ENCODE data around the gene PTX4. TPM values are rescaled to one million over a fixed set of nuclear protein-coding genes. Genes with fewer than 3 reads are reported as not detected.
"Not testable (repeated sequence)": the region's sequence is repeated elsewhere in the genome, so short reads cannot be mapped to it uniquely, and the experiment has no call there.

PTX4 gene
- polyA plus RNA-seq, 5 donors: 0.15 to 0.18 TPM; not detected in 3

- DNase-seq: no peak
Observed at GRCh38 chr16:1485847-1486496, 2.8 kb downstream of the PTX4 start.

GRCh38 chr16:1481906-1482835, 6.6 kb downstream of the PTX4 start:
- DNase-seq: no peak

- DNase-seq: not testable (repeated sequence)
Observed at GRCh38 chr16:1478937-1479336, 9.8 kb downstream of the PTX4 start.

- DNase-seq: no peak
Observed at GRCh38 chr16:1477033-1477432, 11.7 kb downstream of the PTX4 start.

- no peak for DNase-seq
Observed at GRCh38 chr16:1475552-1476114, 13.1 kb downstream of the PTX4 start.

- DNase-seq: peak; percentile 79 to 82
Observed at GRCh38 chr16:1474796-1475551, 13.8 kb downstream of the PTX4 start, which contains the start of gene CLCN7. CLCN7 (minus strand) TSS chr16:1475028; CDS start chr16:1474974, 54 bp downstream.

GRCh38 chr16:1474082-1474795, 14.5 kb downstream of the PTX4 start:
- no peak for DNase-seq

- no peak for DNase-seq
Observed at GRCh38 chr16:1472974-1473373, 15.8 kb downstream of the PTX4 start.

GRCh38 chr16:1471569-1472194, 17.1 kb downstream of the PTX4 start:
- no peak for DNase-seq

- DNase-seq: no peak
Observed at GRCh38 chr16:1470481-1471251, 18.1 kb downstream of the PTX4 start.

- DNase-seq: no peak
Observed at GRCh38 chr16:1469693-1470201, 19.0 kb downstream of the PTX4 start.

GRCh38 chr16:1469141-1469540, 19.6 kb downstream of the PTX4 start:
- DNase-seq: not testable (repeated sequence)

- no peak for DNase-seq
Observed at GRCh38 chr16:1468426-1468810, 20.3 kb downstream of the PTX4 start.

- no peak for DNase-seq
Observed at GRCh38 chr16:1466968-1467521, 21.7 kb downstream of the PTX4 start.

- no peak for DNase-seq
Observed at GRCh38 chr16:1466054-1466453, 22.7 kb downstream of the PTX4 start.

- DNase-seq: no peak
Observed at GRCh38 chr16:1465567-1465915, 23.2 kb downstream of the PTX4 start.

GRCh38 chr16:1464894-1465566, 23.7 kb downstream of the PTX4 start:
- DNase-seq: no peak

- DNase-seq: no peak
Observed at GRCh38 chr16:1464196-1464893, 24.4 kb downstream of the PTX4 start.
